HepG2 (cell line): ENCODE measurements around the gene TTLL13. TPM values are rescaled to one million over a fixed set of nuclear protein-coding genes. Genes with fewer than 3 reads are reported as not detected.

ENCODE experiments used
- ATAC-seq: fragments of 200-7000 bp; cut with Tn5 transposase; 3 replicates; pipeline ENCODE4 v1.9.1; 2020; ENCODE audit warnings: mild to moderate bottlenecking, moderate library complexity
- BruUV-seq: library from RNA; stranded (reverse); fragments of 400-500 nt; replicated peaks from 2 replicates; lab custom pipeline; 2021; lab: Mats Ljungman, UMichigan
- CTCF ChIA-PET: fragments of 300-600 bp; formaldehyde crosslinking; extraction: SDS; loops from one replicate; lab custom pipeline; 2021; ENCODE audit warnings: low total read pairs, inconsistent platforms, low intra/inter-chr PET ratio; lab: Yijun Ruan, JAX
- POLR2A ChIA-PET: fragments of 350-600 bp; sonication (Branson Sonifier 250); formaldehyde crosslinking; loops from one replicate; lab custom pipeline; 2020; ENCODE audit warnings: antibody characterized with exemption, inconsistent platforms; lab: Yijun Ruan, JAX
- DNase-seq: peaks from one replicate; pipeline ENCODE4 v3.0.0-alpha.2; 2015; ENCODE audit warnings: low spot score
- FAIRE-seq: peaks from 3 replicates; lab custom pipeline; 2011; peaks lifted over from hg19 to GRCh38; lab: Jason Lieb, UNC
- H2AFZ ChIP-seq: one replicate; pipeline ENCODE4 v1.6.1; 2011; ENCODE audit warnings: low read length, inconsistent platforms
- H3K27ac ChIP-seq: fragments of 300-600 bp; 3 replicates; pipeline ENCODE4 v1.8.0; 2011; ENCODE audit warnings: mixed run types, mild to moderate bottlenecking, mixed read lengths, low read length, inconsistent platforms; ENCODE audit not compliant: insufficient read depth; ENCODE audit errors: extremely low read length
- H3K27me3 ChIP-seq, 2 experiments: fragments of 200-600 bp in 1 of 2; 2 replicates in 1 of 2; 3 replicates in 1 of 2; pipeline versions ENCODE4 v1.6.0 to v1.8.0; 2011; ENCODE audit warnings: low read length in 2 of 2, mild to moderate bottlenecking in 2 of 2, moderate library complexity in 2 of 2, inconsistent platforms in 1 of 2; ENCODE audit not compliant: insufficient read depth in 2 of 2, control insufficient read depth in 1 of 2
- H3K36me3 ChIP-seq, 2 experiments: fragments of 200-600 bp in 1 of 2; replicated peaks in 1 of 2; 2 replicates in 1 of 2; 3 replicates in 1 of 2; pipeline versions ENCODE4 v1.5.1 to v1.8.0; 2011; ENCODE audit warnings: low read length in 2 of 2, inconsistent platforms in 1 of 2; ENCODE audit not compliant: insufficient read depth in 2 of 2, control insufficient read depth in 1 of 2
- H3K4me1 ChIP-seq: 2 replicates; pipeline ENCODE4 v1.5.1; 2012; ENCODE audit warnings: low read length, inconsistent platforms; ENCODE audit not compliant: insufficient read depth
- H3K4me2 ChIP-seq: 2 replicates; pipeline ENCODE4 v1.6.0; 2011; ENCODE audit warnings: low read depth, low read length, inconsistent platforms
- H3K4me3 ChIP-seq, 3 experiments: fragments of 200-600 bp in 1 of 3; sonication (generic), shearing (Covaris generic) in 1 of 3; replicated peaks in 1 of 3; 2 replicates each; pipeline ENCODE4 v1.5.1; 2011 to 2016; ENCODE audit warnings: low read length in 3 of 3, inconsistent platforms in 2 of 3, low read depth in 2 of 3, mild to moderate bottlenecking in 2 of 3, control low read depth in 1 of 3, mixed read lengths in 1 of 3; ENCODE audit not compliant: insufficient read depth in 1 of 3
- H3K79me2 ChIP-seq: one replicate; pipeline ENCODE4 v1.6.1; 2011; ENCODE audit warnings: low read length, inconsistent platforms; ENCODE audit not compliant: insufficient read depth
- H3K9ac ChIP-seq: 2 replicates; pipeline ENCODE4 v1.6.0; 2011; ENCODE audit warnings: mild to moderate bottlenecking, low read depth, low read length, inconsistent platforms; ENCODE audit not compliant: insufficient read depth
- H3K9me3 ChIP-seq: 2 replicates; pipeline ENCODE4 v1.5.1; 2012; ENCODE audit warnings: mild to moderate bottlenecking, low read length
- H4K20me1 ChIP-seq: 2 replicates; pipeline ENCODE4 v1.6.0; 2011; ENCODE audit warnings: inconsistent platforms, mild to moderate bottlenecking, low read length, moderate library complexity; ENCODE audit not compliant: insufficient read depth
- DMAP1 ChIP-seq: IDR thresholded peaks from 2 replicates; pipeline ENCODE4 v1.6.1; 2016
- RBFOX2 ChIP-seq: fragments of 200-400 bp; formaldehyde crosslinking; IDR thresholded peaks from 2 replicates; pipeline ENCODE4 v1.6.1; 2017; ENCODE audit warnings: low read depth, mild to moderate bottlenecking, low read length
- RXRB ChIP-seq: IDR thresholded peaks from 2 replicates; pipeline ENCODE4 v1.6.1; 2016; ENCODE audit warnings: borderline replicate concordance, missing genetic modification reagents, missing compliant biosample characterization
- WGBS: methylation state at CpG from one replicate; pipeline ENCODE4 v1.1.6; 2017; ENCODE audit warnings: low lambda C conversion rate; 5-methylcytosine and 5-hydroxymethylcytosine counted together
- in situ Hi-C: cut with HindIII; loops from 2 replicates; pipeline ENCODE4 v1.10.0; 2017; ENCODE audit warnings: low pct_unique_long_range_greater_than_20kb; ENCODE audit not compliant: extremely low pct_ligation_motif_present
- intact Hi-C: fragments of 100-400 bp; cut with micrococcal nuclease; formaldehyde crosslinking; loops from one replicate; pipeline ENCODE4 v1.10.0; 2022; ENCODE audit not compliant: unreplicated experiment
- polyA plus RNA-seq, 8 experiments: library from polyadenylated mRNA; depleted of rRNA in 3 of 8; stranded (reverse) in 7 of 8; unstranded in 1 of 8; fragments of >200 nt; fragmentation: Illumina TruSeq in 4 of 8; extraction: Trizol in 4 of 8; gene quantifications; 2 replicates each; pipeline versions ENCODE4 v1.2.1 to v1.2.3, GENCODE V29; 2011 to 2016; ENCODE audit warnings: low read depth in 4 of 8, missing spikeins in 1 of 8, mixed read lengths in 1 of 8; ENCODE audit not compliant: insufficient read depth in 1 of 8
- total RNA-seq, 5 experiments: library from RNA; depleted of rRNA; stranded (reverse); fragments of >200 nt; fragmentation: Illumina TruSeq; extraction: Trizol; gene quantifications; 2 replicates each; pipeline ENCODE4 v1.2.3, GENCODE V29; 2016; ENCODE audit warnings: low read depth in 1 of 5

The TTLL13 gene
- total and polyA plus RNA-seq, 2 of the 13 experiments (the other 11 are each of a cell fraction or from before 2014, with no cell fraction given) = 0.07 to 0.29 TPM

DNA sequence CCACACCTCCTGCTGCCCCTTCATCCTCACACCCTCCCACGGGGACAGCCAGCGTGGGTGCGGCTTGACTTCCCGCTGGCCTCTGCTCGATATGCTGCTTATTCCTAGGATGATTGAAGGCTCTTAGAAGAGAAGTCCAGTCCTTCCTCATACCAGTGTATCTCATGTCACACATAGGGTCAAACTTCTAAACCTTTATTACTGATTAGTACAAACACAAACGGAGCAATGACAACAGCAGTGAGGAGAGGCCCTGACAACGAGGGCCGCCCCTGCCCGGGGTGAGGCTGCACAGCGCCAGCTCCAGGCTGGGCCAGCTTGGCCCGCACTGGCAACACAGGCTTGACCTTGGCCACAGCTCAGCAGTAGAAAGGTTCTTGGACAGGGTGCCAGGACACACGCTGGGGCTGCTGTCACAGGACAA, 19.3 kb upstream of the TTLL13 start:
- 91% methylated on average over 11 of the region's 12 CpGs for WGBS
- POLR2A ChIA-PET = interaction anchor here (0.6 kb wide), 1 partner anchor 19 kb away, joined by 3 read pairs; no protein-coding TSS in a partner anchor
- no peak overlapping the region for H2AFZ ChIP-seq

DNA sequence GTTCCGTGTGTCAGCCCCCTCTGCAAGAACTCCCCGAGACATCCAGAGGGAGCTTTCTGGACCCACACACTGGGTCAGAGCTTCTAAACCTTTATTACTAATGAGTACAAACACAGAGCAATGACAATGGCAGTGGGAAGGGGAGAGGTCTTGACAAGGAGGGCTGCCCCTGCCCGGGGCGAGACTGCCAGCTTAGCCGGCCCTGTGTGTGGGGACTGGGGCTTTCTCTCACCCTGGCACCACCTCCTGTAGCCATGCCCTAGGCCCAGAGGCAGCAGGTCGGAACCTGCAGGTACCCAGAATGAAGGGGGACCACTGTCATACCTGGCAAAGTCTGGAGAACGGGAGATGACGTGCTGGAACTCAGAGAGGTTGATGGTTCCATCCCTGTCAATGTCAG, 18.7 kb upstream of the TTLL13 start:
- Histone ChIP-seq H4K20me1 (no peaks in the 10 kb centered on the region), H3K4me1 (peaks cover 28% of the 10 kb centered on the region), H2AFZ (no peak overlapping the region), H3K36me3 (peaks cover 12 to 42% of the 10 kb centered on the region in 2 experiments), H3K4me3 (no peak overlapping the region), H3K27me3 (no peaks in the 10 kb centered on the region; a peak in 1 of 5 replicates), H3K9me3 (no peaks in the 10 kb centered on the region), H3K27ac (no peak overlapping the region), H3K9ac (no peak overlapping the region), H3K79me2 (peaks cover 8% of the 10 kb centered on the region), H3K4me2 (no peak overlapping the region)
- POLR2A ChIA-PET = interaction anchor here (0.6 kb wide), 1 partner anchor 18 kb away, joined by 3 read pairs; no protein-coding TSS in a partner anchor
- no peak for FAIRE-seq
- ATAC-seq = no peak
- CTCF ChIA-PET = no interaction called here
- intact Hi-C loops (loop anchor here (5.0 kb wide), 1 partner anchor 37 kb away; the partner anchor contains the start of gene NGRN), in situ Hi-C loops (no loop called here)
- DNase-seq = no peak
- no TSS peak for BruUV-seq
- WGBS = 91% methylated on average over 6 of the region's 8 CpGs
- TF ChIP-seq RBFOX2 (0 out of 2 replicates have a peak, but pooled peaks have one; percentile 4), DMAP1 (no peak)

More for the DNA sequence above, 19.3 kb upstream of the TTLL13 start:
- ATAC-seq = no peak
- Histone ChIP-seq H4K20me1 (no peaks in the 10 kb centered on the region), H3K27me3 (no peaks in the 10 kb centered on the region; a peak in 1 of 5 replicates), H3K4me3 (no peak overlapping the region), H3K4me1 (peaks cover 26% of the 10 kb centered on the region), H3K79me2 (peaks cover 8% of the 10 kb centered on the region), H3K27ac (no peak overlapping the region), H3K36me3 (peaks cover 13 to 47% of the 10 kb centered on the region in 2 experiments), H3K9me3 (no peaks in the 10 kb centered on the region), H3K4me2 (no peak overlapping the region), H3K9ac (no peak overlapping the region)
- intact Hi-C loops = loop anchor here (5.0 kb wide), 1 partner anchor 37 kb away; the partner anchor contains the start of gene NGRN
- DNase-seq = no peak
- no TSS peak for BruUV-seq
- in situ Hi-C loops = no loop called here
- no peak for TF ChIP-seq RXRB
- peak; percentile 44; the same call in 1 of the 2 replicates for TF ChIP-seq RBFOX2
- FAIRE-seq = no peak
- CTCF ChIA-PET = no interaction called here
